H9 (cell line): Measurements from ENCODE around the gene OR4K14. TPM values are rescaled to one million over a fixed set of nuclear protein-coding genes. Genes with fewer than 3 reads are reported as not detected.

Experiments
- DNase-seq: peaks from one replicate; pipeline ENCODE4 v3.0.0-alpha.2; 2017
- H2AFZ ChIP-seq: one replicate; pipeline ENCODE4 v1.6.1; 2013; ENCODE audit warnings: mild to moderate bottlenecking, low read length, control low read depth, moderate library complexity
- H2AK5ac ChIP-seq: 2 replicates; pipeline ENCODE4 v1.6.1; 2013; ENCODE audit warnings: low read length, control low read depth, mixed read lengths; ENCODE audit not compliant: insufficient read length
- H2BK120ac ChIP-seq: one replicate; pipeline ENCODE4 v1.6.1; 2013; ENCODE audit warnings: low read depth, mild to moderate bottlenecking, low read length, control low read depth, inconsistent platforms; ENCODE audit not compliant: poor library complexity, severe bottlenecking
- H2BK12ac ChIP-seq: 2 replicates; pipeline ENCODE4 v1.6.1; 2013; ENCODE audit warnings: low read length, control low read depth, mixed read lengths, low read depth; ENCODE audit not compliant: insufficient read length
- H2BK15ac ChIP-seq: 2 replicates; pipeline ENCODE4 v1.6.1; 2013; ENCODE audit warnings: low read depth, low read length, control low read depth
- H2BK20ac ChIP-seq: one replicate; pipeline ENCODE4 v1.6.1; 2013; ENCODE audit warnings: low read depth, mild to moderate bottlenecking, low read length, control low read depth, inconsistent platforms; ENCODE audit not compliant: poor library complexity, severe bottlenecking
- H2BK5ac ChIP-seq: 2 replicates; pipeline ENCODE4 v1.6.1; 2013; ENCODE audit warnings: low read length, control low read depth, mixed read lengths; ENCODE audit not compliant: insufficient read length
- H3K14ac ChIP-seq: 2 replicates; pipeline ENCODE4 v1.6.1; 2013; ENCODE audit warnings: low read length, control low read depth; ENCODE audit not compliant: insufficient read depth
- H3K18ac ChIP-seq: 2 replicates; pipeline ENCODE4 v1.6.1; 2013; ENCODE audit warnings: low read depth, mild to moderate bottlenecking, mixed read lengths, low read length, control low read depth; ENCODE audit not compliant: insufficient read length
- H3K23ac ChIP-seq: 2 replicates; pipeline ENCODE4 v1.6.1; 2013; ENCODE audit warnings: low read length, control low read depth, mixed read lengths, low read depth; ENCODE audit not compliant: insufficient read length
- H3K23me2 ChIP-seq: 2 replicates; pipeline ENCODE4 v1.6.1; 2013; ENCODE audit warnings: low read depth, mild to moderate bottlenecking, mixed read lengths, low read length, control low read depth; ENCODE audit not compliant: insufficient read length, poor library complexity, severe bottlenecking
- H3K27ac ChIP-seq: 2 replicates; pipeline ENCODE4 v1.5.1; 2013; ENCODE audit warnings: low read length, control low read depth, mixed read lengths, low read depth; ENCODE audit not compliant: insufficient read length
- H3K27me3 ChIP-seq: 2 replicates; pipeline ENCODE4 v1.6.1; 2013; ENCODE audit warnings: low read length, control low read depth, inconsistent platforms; ENCODE audit not compliant: insufficient read depth
- H3K4ac ChIP-seq: 2 replicates; pipeline ENCODE4 v1.6.1; 2013; ENCODE audit warnings: low read depth, mild to moderate bottlenecking, control low read depth, inconsistent platforms, low read length, moderate library complexity
- H3K4me1 ChIP-seq: 2 replicates; pipeline ENCODE4 v1.6.1; 2013; ENCODE audit warnings: low read length, control low read depth, inconsistent platforms; ENCODE audit not compliant: insufficient read depth
- H3K4me2 ChIP-seq: 2 replicates; pipeline ENCODE4 v1.6.1; 2013; ENCODE audit warnings: low read length, control low read depth, mixed read lengths; ENCODE audit not compliant: insufficient read length, insufficient read depth
- H3K56ac ChIP-seq: 2 replicates; pipeline ENCODE4 v1.6.1; 2013; ENCODE audit warnings: low read depth, mild to moderate bottlenecking, mixed read lengths, low read length, control low read depth; ENCODE audit not compliant: insufficient read length
- H3K79me1 ChIP-seq: 2 replicates; pipeline ENCODE4 v1.6.1; 2013; ENCODE audit warnings: low read depth, mild to moderate bottlenecking, moderate library complexity, low read length, control low read depth, inconsistent platforms; ENCODE audit not compliant: insufficient read depth, poor library complexity, severe bottlenecking
- H3K79me2 ChIP-seq: 2 replicates; pipeline ENCODE4 v1.6.1; 2013; ENCODE audit warnings: low read length, control low read depth, inconsistent platforms; ENCODE audit not compliant: insufficient read depth
- H3K9ac ChIP-seq: 2 replicates; pipeline ENCODE4 v1.6.1; 2013; ENCODE audit warnings: low read length, control low read depth, mixed read lengths; ENCODE audit not compliant: insufficient read length; ENCODE audit errors: extremely low read depth
- H3K9me3 ChIP-seq: one replicate; pipeline ENCODE4 v1.6.1; 2013; ENCODE audit warnings: low read depth, low read length, inconsistent platforms; ENCODE audit not compliant: control insufficient read depth
- H3T11ph ChIP-seq: one replicate; pipeline ENCODE4 v1.6.1; 2013; ENCODE audit warnings: mild to moderate bottlenecking, low read length, control low read depth, inconsistent platforms
- H4K20me1 ChIP-seq: one replicate; pipeline ENCODE4 v1.6.1; 2013; ENCODE audit not compliant: control insufficient read depth, insufficient read length, insufficient read depth
- H4K5ac ChIP-seq: 2 replicates; pipeline ENCODE4 v1.6.1; 2013; ENCODE audit warnings: low read depth, mild to moderate bottlenecking, mixed read lengths, low read length, control low read depth; ENCODE audit not compliant: insufficient read length
- H4K8ac ChIP-seq: replicated peaks from 2 replicates; pipeline ENCODE4 v1.6.1; 2013; ENCODE audit warnings: low read length, control low read depth, mixed read lengths, low read depth; ENCODE audit not compliant: insufficient read length
- H4K91ac ChIP-seq: 2 replicates; pipeline ENCODE4 v1.6.1; 2013; ENCODE audit warnings: low read depth, mild to moderate bottlenecking, moderate library complexity, mixed read lengths, low read length, control low read depth; ENCODE audit not compliant: insufficient read length
- H3K27ac Mint-ChIP-seq, 3 experiments: 2 replicates in 2 of 3; 3 replicates in 1 of 3; pipeline ENCODE4 v1.8.0; 2020 to 2021; ENCODE audit warnings: mixed read lengths in 3 of 3, mild to moderate bottlenecking in 1 of 3, moderate library complexity in 1 of 3
- H3K27me3 Mint-ChIP-seq: 2 replicates; pipeline ENCODE4 v1.8.0; 2021; ENCODE audit warnings: low read depth, mild to moderate bottlenecking, moderate library complexity, mixed read lengths
- H3K36me3 Mint-ChIP-seq, 3 experiments: 2 replicates in 2 of 3; 3 replicates in 1 of 3; pipeline ENCODE4 v1.8.0; 2020 to 2021; ENCODE audit warnings: low read depth in 3 of 3, mixed read lengths in 3 of 3; ENCODE audit not compliant: insufficient read depth in 1 of 3
- H3K4me1 Mint-ChIP-seq, 2 experiments: 2 replicates each; pipeline ENCODE4 v1.8.0; 2020; ENCODE audit warnings: mixed read lengths in 2 of 2
- H3K4me3 Mint-ChIP-seq, 2 experiments: 2 replicates in 1 of 2; 3 replicates in 1 of 2; pipeline ENCODE4 v1.8.0; 2020 to 2021; ENCODE audit warnings: mild to moderate bottlenecking in 2 of 2, mixed read lengths in 2 of 2, moderate library complexity in 1 of 2
- H3K9me3 Mint-ChIP-seq, 2 experiments: 2 replicates in 1 of 2; 3 replicates in 1 of 2; pipeline ENCODE4 v1.8.0; 2020; ENCODE audit warnings: mild to moderate bottlenecking in 2 of 2, mixed read lengths in 2 of 2, moderate library complexity in 1 of 2
- CTCF ChIP-seq: fragments of 200-600 bp; sonication (generic); conservative IDR thresholded peaks from 3 replicates; pipeline ENCODE4 v1.8.0; 2021; ENCODE audit warnings: antibody characterized with exemption, mild to moderate bottlenecking
- total RNA-seq: library from RNA; stranded (reverse); gene quantifications from 2 replicates; pipeline ENCODE4 v1.2.1, GENCODE V29; 2021

OR4K14 gene
- total RNA-seq, 1 experiment from 2014 or later, result not detected

GRCh38 chr14:20008156-20008555 lies 11.0 kb downstream of the OR4K14 start:
- no peak overlapping the region for H3K18ac ChIP-seq
- no peak overlapping the region for H2AFZ ChIP-seq
- peaks cover 49% of the 10 kb centered on the region for H3K9me3 ChIP-seq
- H3T11ph ChIP-seq, result no peak overlapping the region
- H2BK20ac ChIP-seq, result no peak overlapping the region
- H3K79me2 ChIP-seq, result no peaks in the 10 kb centered on the region
- no peak for DNase-seq
- H3K14ac ChIP-seq, result no peak overlapping the region
- Mint-ChIP-seq H3K4me3 (no peak overlapping the region), H3K9me3 (peaks cover 80 to 82% of the 10 kb centered on the region in 2 experiments), H3K27ac (no peak overlapping the region), H3K36me3 (peaks cover 3 to 15% (median 8%) of the 10 kb centered on the region in 3 experiments; a peak in 6 of 7 replicates), H3K27me3 (no peaks in the 10 kb centered on the region; the same call in 1 of the 2 replicates), H3K4me1 (no peaks in the 10 kb centered on the region)
- no peak overlapping the region for H2BK12ac ChIP-seq
- H3K56ac ChIP-seq, result no peak overlapping the region
- no peaks in the 10 kb centered on the region for H4K20me1 ChIP-seq
- H3K27me3 ChIP-seq, result no peaks in the 10 kb centered on the region
- H2AK5ac ChIP-seq, result no peak overlapping the region
- no peak overlapping the region for H3K4ac ChIP-seq
- no peak overlapping the region for H2BK120ac ChIP-seq
- no peaks in the 10 kb centered on the region for H3K4me1 ChIP-seq
- H2BK5ac ChIP-seq, result no peak overlapping the region
- H4K8ac ChIP-seq, result no peak overlapping the region
- no peak overlapping the region for H2BK15ac ChIP-seq
- H4K91ac ChIP-seq, result no peak overlapping the region
- H3K9ac ChIP-seq, result no peak overlapping the region
- TF ChIP-seq CTCF, result no peak
- no peak overlapping the region for H4K5ac ChIP-seq
- H3K23me2 ChIP-seq, result no peaks in the 10 kb centered on the region
- no peaks in the 10 kb centered on the region for H3K79me1 ChIP-seq
- no peak overlapping the region for H3K27ac ChIP-seq
- H3K23ac ChIP-seq, result no peak overlapping the region
- no peak overlapping the region for H3K4me2 ChIP-seq
